Hepatocyte (in vitro differentiated cells): Measurements from ENCODE around the gene TPD52L2.

Source experiments
- EZH2 ChIP-seq: fragments of 200-600 bp; sonication (generic); IDR thresholded peaks from 2 replicates; pipeline ENCODE4 v1.6.1; 2016; ENCODE audit warnings: antibody characterized with exemption, mild to moderate bottlenecking, borderline replicate concordance
- TF ChIP-seq, protein P1 (sequence below): fragments of 200-600 bp; sonication (generic); IDR thresholded peaks from 2 replicates; pipeline ENCODE4 v1.5.1; 2016; ENCODE audit warnings: antibody characterized with exemption, mild to moderate bottlenecking; ENCODE audit not compliant: poor library complexity

DNA sequence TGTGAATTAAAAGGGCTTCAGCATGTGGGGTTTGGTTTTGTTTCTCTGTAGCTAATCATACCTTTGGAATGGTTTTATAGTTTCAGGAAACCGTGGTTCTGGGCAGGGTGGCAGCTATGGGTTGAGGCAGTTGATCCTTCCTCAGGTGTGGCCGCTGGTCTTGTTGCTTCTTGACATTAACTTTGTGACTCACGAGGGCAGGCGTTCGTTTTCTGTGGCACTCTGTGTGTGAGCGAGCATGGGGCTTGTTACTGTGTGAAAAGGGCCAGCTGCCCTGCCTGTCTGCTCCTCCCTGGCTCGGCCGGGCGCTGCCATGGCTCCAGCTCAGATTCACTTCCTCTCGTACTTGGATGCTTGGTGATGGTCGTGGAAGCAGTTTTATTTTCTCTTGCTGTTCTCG, 46.1 kb downstream of the TPD52L2 start:
- TF ChIP-seq, protein P1, sequence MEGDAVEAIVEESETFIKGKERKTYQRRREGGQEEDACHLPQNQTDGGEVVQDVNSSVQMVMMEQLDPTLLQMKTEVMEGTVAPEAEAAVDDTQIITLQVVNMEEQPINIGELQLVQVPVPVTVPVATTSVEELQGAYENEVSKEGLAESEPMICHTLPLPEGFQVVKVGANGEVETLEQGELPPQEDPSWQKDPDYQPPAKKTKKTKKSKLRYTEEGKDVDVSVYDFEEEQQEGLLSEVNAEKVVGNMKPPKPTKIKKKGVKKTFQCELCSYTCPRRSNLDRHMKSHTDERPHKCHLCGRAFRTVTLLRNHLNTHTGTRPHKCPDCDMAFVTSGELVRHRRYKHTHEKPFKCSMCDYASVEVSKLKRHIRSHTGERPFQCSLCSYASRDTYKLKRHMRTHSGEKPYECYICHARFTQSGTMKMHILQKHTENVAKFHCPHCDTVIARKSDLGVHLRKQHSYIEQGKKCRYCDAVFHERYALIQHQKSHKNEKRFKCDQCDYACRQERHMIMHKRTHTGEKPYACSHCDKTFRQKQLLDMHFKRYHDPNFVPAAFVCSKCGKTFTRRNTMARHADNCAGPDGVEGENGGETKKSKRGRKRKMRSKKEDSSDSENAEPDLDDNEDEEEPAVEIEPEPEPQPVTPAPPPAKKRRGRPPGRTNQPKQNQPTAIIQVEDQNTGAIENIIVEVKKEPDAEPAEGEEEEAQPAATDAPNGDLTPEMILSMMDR: no peak
- TF ChIP-seq EZH2: no peak
